Glutamatergic neuron (in vitro differentiated cells): Measurements from ENCODE around the gene CDH23. TPM values are rescaled to one million over a fixed set of nuclear protein-coding genes. Genes with fewer than 3 reads are reported as not detected.

ENCODE experiments used
- DNase-seq: peaks from one replicate; pipeline ENCODE4 v3.0.0; 2022
- H3K27ac Mint-ChIP-seq: one replicate; pipeline ENCODE4 v1.8.0; 2020; ENCODE audit warnings: mild to moderate bottlenecking, mixed read lengths, inconsistent platforms; ENCODE audit not compliant: unreplicated experiment
- H3K27me3 Mint-ChIP-seq: one replicate; pipeline ENCODE4 v1.8.0; 2020; ENCODE audit warnings: mild to moderate bottlenecking, moderate library complexity, mixed read lengths, inconsistent platforms; ENCODE audit not compliant: unreplicated experiment
- H3K36me3 Mint-ChIP-seq: one replicate; pipeline ENCODE4 v1.8.0; 2020; ENCODE audit warnings: mild to moderate bottlenecking, mixed read lengths, inconsistent platforms; ENCODE audit not compliant: unreplicated experiment
- H3K4me1 Mint-ChIP-seq: one replicate; pipeline ENCODE4 v1.8.0; 2020; ENCODE audit warnings: mild to moderate bottlenecking, low read depth, mixed read lengths, inconsistent platforms; ENCODE audit not compliant: unreplicated experiment
- H3K4me3 Mint-ChIP-seq: one replicate; pipeline ENCODE4 v1.8.0; 2020; ENCODE audit warnings: mild to moderate bottlenecking, mixed read lengths, inconsistent platforms; ENCODE audit not compliant: unreplicated experiment
- H3K9me3 Mint-ChIP-seq: one replicate; pipeline ENCODE4 v1.8.0; 2020; ENCODE audit warnings: mild to moderate bottlenecking, moderate library complexity, mixed read lengths, inconsistent platforms; ENCODE audit not compliant: unreplicated experiment
- total RNA-seq: library from RNA; stranded (reverse); fragmentation: NEBNext Ultra II Directional; extraction: Animal tissue kit (Norgen Biotek cat#: 25700); gene quantifications from one replicate; pipeline ENCODE4 v1.2.1, GENCODE V29; 2021; ENCODE audit not compliant: unreplicated experiment
- TF ChIP-seq, protein P1 (sequence below): fragments of 200-600 bp; sonication (generic); IDR thresholded peaks from one replicate; pipeline ENCODE4 v1.5.0; 2021; ENCODE audit not compliant: partially characterized antibody, unreplicated experiment

The CDH23 gene
- total RNA-seq, 1 donor from 2014 or later, result 2.0 TPM

GRCh38 chr10:71539442-71540118, 142.9 kb downstream of the CDH23 start:
- peaks cover 4% of the 10 kb centered on the region for H3K9me3 Mint-ChIP-seq
- TF ChIP-seq, protein P1, sequence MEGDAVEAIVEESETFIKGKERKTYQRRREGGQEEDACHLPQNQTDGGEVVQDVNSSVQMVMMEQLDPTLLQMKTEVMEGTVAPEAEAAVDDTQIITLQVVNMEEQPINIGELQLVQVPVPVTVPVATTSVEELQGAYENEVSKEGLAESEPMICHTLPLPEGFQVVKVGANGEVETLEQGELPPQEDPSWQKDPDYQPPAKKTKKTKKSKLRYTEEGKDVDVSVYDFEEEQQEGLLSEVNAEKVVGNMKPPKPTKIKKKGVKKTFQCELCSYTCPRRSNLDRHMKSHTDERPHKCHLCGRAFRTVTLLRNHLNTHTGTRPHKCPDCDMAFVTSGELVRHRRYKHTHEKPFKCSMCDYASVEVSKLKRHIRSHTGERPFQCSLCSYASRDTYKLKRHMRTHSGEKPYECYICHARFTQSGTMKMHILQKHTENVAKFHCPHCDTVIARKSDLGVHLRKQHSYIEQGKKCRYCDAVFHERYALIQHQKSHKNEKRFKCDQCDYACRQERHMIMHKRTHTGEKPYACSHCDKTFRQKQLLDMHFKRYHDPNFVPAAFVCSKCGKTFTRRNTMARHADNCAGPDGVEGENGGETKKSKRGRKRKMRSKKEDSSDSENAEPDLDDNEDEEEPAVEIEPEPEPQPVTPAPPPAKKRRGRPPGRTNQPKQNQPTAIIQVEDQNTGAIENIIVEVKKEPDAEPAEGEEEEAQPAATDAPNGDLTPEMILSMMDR, result no peak
- peaks cover 28% of the 10 kb centered on the region for H3K4me1 Mint-ChIP-seq
- H3K27me3 Mint-ChIP-seq, result peaks cover 6% of the 10 kb centered on the region
- peaks cover 8% of the 10 kb centered on the region for H3K36me3 Mint-ChIP-seq
- H3K27ac Mint-ChIP-seq, result no peak overlapping the region
- no peak for DNase-seq
- H3K4me3 Mint-ChIP-seq, result no peak overlapping the region

DNA sequence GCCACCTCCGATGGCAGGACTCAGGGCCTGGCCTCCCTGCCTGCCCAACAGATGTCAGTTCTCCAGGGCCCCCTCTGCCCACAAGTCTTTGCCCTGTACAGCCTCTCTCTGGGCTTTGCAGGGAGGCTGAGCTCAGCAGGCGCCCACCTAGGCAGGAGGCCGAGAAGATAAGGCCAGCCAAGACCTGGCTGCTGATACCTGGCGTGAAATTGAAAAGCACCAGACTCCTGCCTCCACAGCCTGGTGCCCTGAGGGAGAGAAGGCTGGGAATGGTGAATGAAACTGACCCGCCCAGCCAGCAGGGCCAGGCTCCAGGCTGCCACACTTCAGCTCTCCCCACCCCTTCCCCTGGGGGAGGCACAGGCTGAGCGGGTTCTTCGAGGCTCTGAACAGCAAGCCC, 145.8 kb downstream of the CDH23 start:
- peaks cover 8% of the 10 kb centered on the region for H3K27me3 Mint-ChIP-seq
- no peaks in the 10 kb centered on the region for H3K36me3 Mint-ChIP-seq
- peak overlapping the region; percentile 66 for H3K27ac Mint-ChIP-seq
- H3K4me1 Mint-ChIP-seq, result peaks cover 38% of the 10 kb centered on the region
- H3K9me3 Mint-ChIP-seq, result peaks cover 8% of the 10 kb centered on the region
- H3K4me3 Mint-ChIP-seq, result no peak overlapping the region
- DNase-seq, result no peak
- TF ChIP-seq, protein P1, result no peak

DNA sequence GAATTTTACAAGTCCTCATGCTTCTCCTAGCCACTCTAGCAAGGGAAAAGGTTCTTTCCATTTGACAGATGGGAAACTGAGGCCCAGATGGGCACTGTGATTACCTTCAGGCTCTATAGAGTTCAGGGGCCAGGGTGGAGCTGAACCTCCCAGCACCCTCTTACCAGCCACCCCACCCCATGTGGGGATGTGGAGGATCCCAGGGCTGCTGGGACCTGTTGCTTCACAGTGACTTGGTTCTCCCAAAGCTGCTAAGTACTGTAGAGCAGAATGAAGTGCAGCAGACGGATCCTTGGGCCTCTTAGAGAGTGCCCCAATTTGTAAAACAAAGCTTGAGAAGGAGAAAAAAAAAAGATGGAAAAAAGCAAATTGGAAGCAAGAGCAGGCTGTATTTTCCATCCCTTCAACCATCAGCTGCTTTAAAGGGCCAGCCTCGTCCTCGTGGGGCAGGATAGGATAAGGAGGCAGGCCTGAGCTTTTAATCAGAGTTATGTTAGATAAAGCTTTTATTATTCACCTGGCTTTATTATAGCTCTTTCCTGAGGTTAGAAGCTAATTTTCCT, 147.0 kb downstream of the CDH23 start:
- H3K4me3 Mint-ChIP-seq, result no peak overlapping the region
- no peak for DNase-seq
- TF ChIP-seq, protein P1, result no peak
- no peaks in the 10 kb centered on the region for H3K36me3 Mint-ChIP-seq
- H3K9me3 Mint-ChIP-seq, result peaks cover 6% of the 10 kb centered on the region
- peaks cover 38% of the 10 kb centered on the region for H3K4me1 Mint-ChIP-seq
- no peak overlapping the region for H3K27ac Mint-ChIP-seq
- peaks cover 8% of the 10 kb centered on the region for H3K27me3 Mint-ChIP-seq

GRCh38 chr10:71545001-71545400, 148.3 kb downstream of the CDH23 start:
- Mint-ChIP-seq H3K4me3 (peak overlapping the region; percentile 42), H3K27ac (peak overlapping the region; percentile 89), H3K27me3 (peaks cover 8% of the 10 kb centered on the region), H3K4me1 (peaks cover 34% of the 10 kb centered on the region), H3K36me3 (no peaks in the 10 kb centered on the region), H3K9me3 (peaks cover 6% of the 10 kb centered on the region)
- DNase-seq, result no peak
- TF ChIP-seq, protein P1, result no peak

- Mint-ChIP-seq H3K27me3 (peaks cover 8% of the 10 kb centered on the region), H3K4me1 (peaks cover 36% of the 10 kb centered on the region), H3K36me3 (no peaks in the 10 kb centered on the region), H3K27ac (no peak overlapping the region), H3K4me3 (no peak overlapping the region), H3K9me3 (peaks cover 6% of the 10 kb centered on the region)
- TF ChIP-seq, protein P1, result no peak
- no peak for DNase-seq
Measured at GRCh38 chr10:71546220-71546619, 149.5 kb downstream of the CDH23 start.
